ENCODE measurements around the gene ZC3H18.

Gene ZC3H18

DNA sequence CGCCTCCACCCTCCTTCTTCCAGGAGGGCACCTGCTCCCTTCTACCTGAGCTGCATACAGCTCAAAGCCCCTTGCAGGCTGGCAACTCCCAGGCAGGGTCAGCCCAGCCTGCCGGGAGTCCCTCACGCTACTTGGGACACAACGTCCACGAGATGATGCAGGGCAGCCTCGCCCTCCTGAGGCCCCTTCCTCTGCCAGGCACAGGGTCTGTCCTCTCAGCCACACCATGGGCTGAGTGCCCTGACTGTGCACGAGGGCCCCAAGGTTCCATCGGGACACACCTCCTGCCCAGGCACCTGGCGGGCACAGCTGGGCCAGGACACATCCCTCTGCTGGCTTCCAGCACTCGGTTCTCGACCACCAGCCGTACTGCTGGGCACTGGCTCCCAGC is 30.9 kb upstream of the ZC3H18 start:
- in situ Hi-C loops (cut with MboI; ENCODE audit: low pct_unique_long_range_greater_than_20kb, low sequenced_read_pairs, unreplicated experiment) = loop anchor here (25.0 kb wide), 1 partner anchor 102 kb away; no protein-coding TSS in a partner anchor
- DNase-seq (ENCODE audit: low spot score) = no peak

GRCh38 chr16:88539652-88540345 is 30.4 kb upstream of the ZC3H18 start:
- TF ChIP-seq CTCF (IDR thresholded peaks at IDR 0.05; ENCODE audit: extremely low read depth, insufficient read depth, missing control alignments) = no peak
- in situ Hi-C loops (cut with MboI; ENCODE audit: low pct_unique_long_range_greater_than_20kb, low sequenced_read_pairs, unreplicated experiment) = loop anchor here (25.0 kb wide), 1 partner anchor 102 kb away; no protein-coding TSS in a partner anchor
- DNase-seq (ENCODE audit: low spot score) = no peak

More for the DNA sequence above, 30.9 kb upstream of the ZC3H18 start:
- TF ChIP-seq CTCF (IDR thresholded peaks at IDR 0.05; ENCODE audit: extremely low read depth, insufficient read depth, missing control alignments) = no peak

DNA sequence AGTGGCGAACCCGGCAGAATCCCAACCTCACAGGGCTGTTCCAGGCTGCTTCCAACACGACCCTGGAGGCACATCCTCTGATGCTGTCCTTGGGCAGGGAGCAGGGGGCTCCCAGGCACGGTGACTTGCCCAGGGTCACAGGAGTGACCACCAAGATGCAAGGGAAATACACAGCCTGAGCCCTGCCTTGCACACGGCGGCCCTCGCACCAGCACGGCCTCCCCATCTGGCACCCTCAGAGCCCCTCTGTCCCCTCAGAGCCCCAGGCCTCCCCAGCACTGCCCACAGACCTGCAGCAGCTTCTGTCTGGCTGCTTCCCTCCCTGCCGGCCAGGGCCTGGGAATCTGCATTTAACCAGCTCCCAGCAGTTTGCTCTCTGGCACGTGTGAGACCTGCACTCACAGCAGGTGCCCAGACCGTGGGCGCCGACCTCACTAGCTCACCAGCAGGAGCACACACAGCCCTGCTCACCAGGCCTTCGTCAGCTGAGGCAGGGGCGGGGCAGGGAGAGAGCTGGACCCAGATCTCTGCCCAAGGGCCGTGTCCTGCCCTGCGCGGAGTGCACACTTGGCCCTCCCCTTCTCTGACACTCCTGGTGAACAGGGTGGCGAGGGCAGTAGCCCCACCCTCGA is 29.7 kb upstream of the ZC3H18 start:
- no peak for TF ChIP-seq CTCF (IDR thresholded peaks at IDR 0.05; ENCODE audit: extremely low read depth, insufficient read depth, missing control alignments)
- in situ Hi-C loops (cut with MboI; ENCODE audit: low pct_unique_long_range_greater_than_20kb, low sequenced_read_pairs, unreplicated experiment) = loop anchor here (25.0 kb wide), 1 partner anchor 103 kb away; no protein-coding TSS in a partner anchor
- DNase-seq (ENCODE audit: low spot score) = no peak

DNA sequence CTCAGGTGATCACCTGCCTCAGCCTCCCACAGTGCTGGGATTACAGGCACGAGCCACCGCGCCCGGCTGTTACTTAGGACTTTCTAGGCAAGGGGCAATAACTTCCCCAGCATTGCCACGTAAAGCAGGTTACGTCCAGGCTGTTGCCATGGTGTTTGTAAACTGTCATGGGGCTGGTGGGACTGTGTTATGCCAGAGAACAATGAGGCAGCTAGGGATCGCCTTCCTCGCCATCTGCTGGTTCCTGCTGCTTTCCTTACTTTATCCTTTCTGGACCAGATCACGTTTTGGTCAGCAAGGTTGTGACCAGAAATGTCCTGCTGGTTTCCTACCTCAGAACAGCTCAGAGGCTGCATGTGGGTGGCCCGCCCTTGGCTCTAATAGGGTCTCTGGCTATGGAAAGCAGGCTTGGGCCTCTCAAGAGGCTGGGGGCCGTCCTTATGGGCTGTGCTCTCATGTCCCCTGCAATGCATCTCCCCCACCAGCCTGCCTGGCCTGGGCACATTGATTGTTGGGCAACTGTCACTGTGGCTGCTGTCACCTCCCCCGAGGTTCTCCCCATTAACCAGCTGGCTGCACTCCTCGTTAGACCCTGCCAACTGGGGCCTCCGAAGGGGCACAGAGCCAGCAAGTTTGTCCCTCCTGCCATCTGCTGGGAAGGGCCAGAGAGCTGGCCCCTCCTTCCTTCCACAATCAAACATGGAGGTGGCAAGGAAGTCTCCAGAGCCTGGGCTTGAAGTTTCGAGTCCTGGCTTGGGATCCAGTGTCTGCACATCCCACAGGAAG is 28.2 kb upstream of the ZC3H18 start:
- no peak for TF ChIP-seq CTCF (IDR thresholded peaks at IDR 0.05; ENCODE audit: extremely low read depth, insufficient read depth, missing control alignments)
- no peak for DNase-seq (ENCODE audit: low spot score)
- in situ Hi-C loops (cut with MboI; ENCODE audit: low pct_unique_long_range_greater_than_20kb, low sequenced_read_pairs, unreplicated experiment) = loop anchor here (25.0 kb wide), 1 partner anchor 105 kb away; no protein-coding TSS in a partner anchor

DNA sequence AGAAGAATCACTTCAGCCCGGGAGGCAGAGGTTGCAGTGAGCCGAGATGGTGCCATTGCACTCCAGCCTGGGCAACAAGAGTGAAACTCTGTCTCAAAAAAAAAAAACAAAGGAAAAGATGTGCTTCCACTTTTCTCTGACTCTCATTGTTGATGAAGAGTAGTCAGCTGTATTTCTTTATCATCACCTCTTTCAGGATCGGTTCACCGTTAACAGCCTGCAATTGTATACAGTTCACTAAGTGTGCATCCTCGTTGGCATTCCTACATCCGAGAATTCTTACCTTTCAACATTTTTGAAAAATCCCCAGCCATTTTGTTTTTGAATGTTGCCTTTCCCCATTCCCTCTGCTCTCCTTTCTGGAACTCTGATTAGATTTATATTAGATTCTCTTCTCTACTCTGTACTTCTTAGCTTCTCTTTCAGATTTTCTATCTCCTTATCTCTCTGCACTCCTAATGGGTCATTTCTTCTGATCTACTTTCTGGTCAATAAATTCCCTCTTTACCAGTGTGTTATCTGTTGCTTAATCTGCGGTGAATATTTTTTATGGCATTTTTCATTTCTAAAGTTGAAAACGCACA is 26.9 kb upstream of the ZC3H18 start:
- in situ Hi-C loops (cut with MboI; ENCODE audit: low pct_unique_long_range_greater_than_20kb, low sequenced_read_pairs, unreplicated experiment) = loop anchor here (25.0 kb wide), 1 partner anchor 106 kb away; no protein-coding TSS in a partner anchor
- no peak for TF ChIP-seq CTCF (IDR thresholded peaks at IDR 0.05; ENCODE audit: extremely low read depth, insufficient read depth, missing control alignments)
- no peak for DNase-seq (ENCODE audit: low spot score)

DNA sequence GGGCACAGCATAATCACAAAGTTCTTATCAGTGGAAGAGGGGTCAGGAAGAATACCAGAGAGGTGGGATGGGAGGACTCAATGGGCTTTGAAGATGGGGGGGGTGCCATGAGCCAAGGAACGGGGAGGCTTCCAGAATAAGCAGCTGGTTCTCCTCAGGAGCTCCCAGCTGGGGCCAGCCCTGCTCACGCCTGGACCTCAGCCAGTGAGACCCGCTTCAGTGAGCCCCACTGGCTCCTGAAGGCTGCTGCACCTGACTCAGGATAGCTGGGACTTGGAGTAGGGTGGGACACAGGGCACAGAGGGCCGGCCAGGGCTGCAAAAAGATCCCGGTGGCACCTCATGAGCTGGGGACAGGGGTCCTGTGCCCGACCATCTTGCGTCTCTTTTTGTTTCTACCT is 24.4 kb upstream of the ZC3H18 start:
- in situ Hi-C loops (cut with MboI; ENCODE audit: low pct_unique_long_range_greater_than_20kb, low sequenced_read_pairs, unreplicated experiment) = loop anchor here (25.0 kb wide), 1 partner anchor 108 kb away; no protein-coding TSS in a partner anchor
- no peak for TF ChIP-seq CTCF (IDR thresholded peaks at IDR 0.05; ENCODE audit: extremely low read depth, insufficient read depth, missing control alignments)
- DNase-seq (ENCODE audit: low spot score) = no peak
